DND-41 (cell line): ENCODE results near the gene RBM7.

ENCODE experiments used
- ATAC-seq: fragments of 200-7000 bp; cut with Tn5 transposase; 3 replicates; pipeline ENCODE4 v1.9.1; 2021; ENCODE audit warnings: low read depth; ENCODE audit not compliant: insufficient read depth
- DNase-seq: peaks from one replicate; pipeline ENCODE4 v3.0.0-alpha.2; 2020
- H2AFZ ChIP-seq: 2 replicates; pipeline ENCODE4 v1.6.0; 2012; ENCODE audit warnings: low read depth, low read length
- H3K27ac ChIP-seq: 2 replicates; pipeline ENCODE4 v1.5.1; 2012; ENCODE audit warnings: low read length, inconsistent platforms
- H3K27me3 ChIP-seq: fragments of 200-600 bp; sonication (generic); 2 replicates; pipeline ENCODE4 v1.6.0; 2012; ENCODE audit warnings: low read length, mild to moderate bottlenecking, inconsistent platforms; ENCODE audit not compliant: insufficient read depth, poor library complexity
- H3K36me3 ChIP-seq: 2 replicates; pipeline ENCODE4 v1.5.1; 2012; ENCODE audit warnings: low read length, inconsistent platforms; ENCODE audit not compliant: insufficient read depth
- H3K4me1 ChIP-seq: 2 replicates; pipeline ENCODE4 v1.5.1; 2012; ENCODE audit warnings: mild to moderate bottlenecking, low read length; ENCODE audit not compliant: insufficient read depth
- H3K4me2 ChIP-seq: 2 replicates; pipeline ENCODE4 v1.6.0; 2012; ENCODE audit warnings: mild to moderate bottlenecking, moderate library complexity, low read length, inconsistent platforms; ENCODE audit not compliant: insufficient read depth
- H3K4me3 ChIP-seq, 2 experiments: fragments of 200-600 bp in 1 of 2; shearing (Covaris generic) in 1 of 2; 2 replicates each; pipeline ENCODE4 v1.5.1; 2012 to 2016; ENCODE audit warnings: inconsistent platforms in 2 of 2, low read length in 2 of 2, mild to moderate bottlenecking in 2 of 2, low read depth in 1 of 2, moderate library complexity in 1 of 2
- H3K79me2 ChIP-seq: 2 replicates; pipeline ENCODE4 v1.6.0; 2012; ENCODE audit warnings: low read length, inconsistent platforms; ENCODE audit not compliant: insufficient read depth
- H3K9ac ChIP-seq: 2 replicates; pipeline ENCODE4 v1.6.0; 2012; ENCODE audit warnings: low read depth, mild to moderate bottlenecking, inconsistent platforms, low read length, moderate library complexity
- H3K9me3 ChIP-seq: 2 replicates; pipeline ENCODE4 v1.5.1; 2012; ENCODE audit warnings: low read length, moderate library complexity, mild to moderate bottlenecking, inconsistent platforms; ENCODE audit not compliant: insufficient read depth, severe bottlenecking
- H4K20me1 ChIP-seq: 2 replicates; pipeline ENCODE4 v1.6.0; 2012; ENCODE audit warnings: low read length; ENCODE audit not compliant: insufficient read depth
- EZH2 ChIP-seq: IDR thresholded peaks from 3 replicates; pipeline ENCODE4 v1.6.1; 2012; ENCODE audit warnings: borderline replicate concordance, low read depth, mild to moderate bottlenecking, moderate library complexity, low read length, inconsistent platforms; ENCODE audit not compliant: severe bottlenecking
- TF ChIP-seq, protein P1 (sequence below): IDR thresholded peaks from 2 replicates; pipeline ENCODE4 v1.5.1; 2012; ENCODE audit warnings: borderline replicate concordance, low read length, moderate library complexity, mild to moderate bottlenecking; ENCODE audit not compliant: poor library complexity, severe bottlenecking; ENCODE audit errors: extremely low read depth

Gene RBM7

DNA sequence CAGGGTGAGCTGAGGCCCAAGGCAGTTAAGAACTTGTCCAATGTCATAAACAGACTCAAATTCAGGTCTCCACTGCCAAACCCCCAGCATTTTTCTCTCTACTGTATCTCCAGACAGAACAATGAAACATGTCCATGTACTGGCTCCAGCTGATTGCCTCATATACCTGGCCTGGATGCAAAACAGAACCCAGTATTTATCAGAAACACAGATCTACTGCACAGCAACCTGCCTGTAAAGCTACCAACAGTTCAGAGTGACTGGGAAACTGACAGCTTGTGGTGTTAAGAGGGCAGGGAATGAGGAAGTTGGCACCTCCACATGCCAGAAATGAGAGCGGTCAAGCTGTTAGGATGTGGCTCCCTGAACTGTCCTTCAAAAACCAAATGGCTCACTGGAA lies 41.8 kb upstream of the RBM7 start:
- Histone ChIP-seq H4K20me1 (no peaks in the 10 kb centered on the region), H3K36me3 (no peaks in the 10 kb centered on the region), H3K79me2 (no peaks in the 10 kb centered on the region), H3K27me3 (no peaks in the 10 kb centered on the region), H3K9me3 (no peaks in the 10 kb centered on the region), H3K4me3 (no peak overlapping the region), H3K4me2 (no peak overlapping the region), H3K27ac (no peak overlapping the region), H2AFZ (no peak overlapping the region), H3K4me1 (no peaks in the 10 kb centered on the region), H3K9ac (no peak overlapping the region)
- no peak for TF ChIP-seq EZH2
- TF ChIP-seq, protein P1, sequence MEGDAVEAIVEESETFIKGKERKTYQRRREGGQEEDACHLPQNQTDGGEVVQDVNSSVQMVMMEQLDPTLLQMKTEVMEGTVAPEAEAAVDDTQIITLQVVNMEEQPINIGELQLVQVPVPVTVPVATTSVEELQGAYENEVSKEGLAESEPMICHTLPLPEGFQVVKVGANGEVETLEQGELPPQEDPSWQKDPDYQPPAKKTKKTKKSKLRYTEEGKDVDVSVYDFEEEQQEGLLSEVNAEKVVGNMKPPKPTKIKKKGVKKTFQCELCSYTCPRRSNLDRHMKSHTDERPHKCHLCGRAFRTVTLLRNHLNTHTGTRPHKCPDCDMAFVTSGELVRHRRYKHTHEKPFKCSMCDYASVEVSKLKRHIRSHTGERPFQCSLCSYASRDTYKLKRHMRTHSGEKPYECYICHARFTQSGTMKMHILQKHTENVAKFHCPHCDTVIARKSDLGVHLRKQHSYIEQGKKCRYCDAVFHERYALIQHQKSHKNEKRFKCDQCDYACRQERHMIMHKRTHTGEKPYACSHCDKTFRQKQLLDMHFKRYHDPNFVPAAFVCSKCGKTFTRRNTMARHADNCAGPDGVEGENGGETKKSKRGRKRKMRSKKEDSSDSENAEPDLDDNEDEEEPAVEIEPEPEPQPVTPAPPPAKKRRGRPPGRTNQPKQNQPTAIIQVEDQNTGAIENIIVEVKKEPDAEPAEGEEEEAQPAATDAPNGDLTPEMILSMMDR: no peak
- no peak for DNase-seq
- no peak for ATAC-seq

GRCh38 chr11:114359342-114359741 lies 41.1 kb upstream of the RBM7 start:
- DNase-seq (no peak), ATAC-seq (no peak)
- no peak overlapping the region for H3K4me2 ChIP-seq

GRCh38 chr11:114362326-114362725 lies 38.1 kb upstream of the RBM7 start:
- no peak for TF ChIP-seq EZH2
- TF ChIP-seq, protein P1: no peak
- peaks cover 6% of the 10 kb centered on the region for H3K27me3 ChIP-seq
- no peaks in the 10 kb centered on the region for H3K9me3 ChIP-seq
- H3K79me2 ChIP-seq: no peaks in the 10 kb centered on the region
- no peak for ATAC-seq
- H3K4me3 ChIP-seq: no peak overlapping the region
- H3K36me3 ChIP-seq: no peaks in the 10 kb centered on the region
- no peaks in the 10 kb centered on the region for H3K4me1 ChIP-seq
- no peaks in the 10 kb centered on the region for H4K20me1 ChIP-seq
- no peak overlapping the region for H3K4me2 ChIP-seq
- no peak overlapping the region for H3K27ac ChIP-seq
- DNase-seq: no peak
- H2AFZ ChIP-seq: no peak overlapping the region
- H3K9ac ChIP-seq: no peak overlapping the region

More at GRCh38 chr11:114359342-114359741, 41.1 kb upstream of the RBM7 start:
- H3K27me3 ChIP-seq: peaks cover 3% of the 10 kb centered on the region
- TF ChIP-seq EZH2: no peak
- TF ChIP-seq, protein P1: no peak
- no peaks in the 10 kb centered on the region for H3K9me3 ChIP-seq
- H3K27ac ChIP-seq: no peak overlapping the region
- no peak overlapping the region for H3K4me3 ChIP-seq
- no peaks in the 10 kb centered on the region for H3K4me1 ChIP-seq
- H2AFZ ChIP-seq: no peak overlapping the region
- H3K79me2 ChIP-seq: no peaks in the 10 kb centered on the region
- H3K36me3 ChIP-seq: no peaks in the 10 kb centered on the region
- no peaks in the 10 kb centered on the region for H4K20me1 ChIP-seq
- no peak overlapping the region for H3K9ac ChIP-seq

GRCh38 chr11:114362958-114363357 lies 37.5 kb upstream of the RBM7 start:
- Histone ChIP-seq H3K9ac (no peak overlapping the region), H3K27me3 (peaks cover 6% of the 10 kb centered on the region), H3K4me1 (no peaks in the 10 kb centered on the region), H3K36me3 (no peaks in the 10 kb centered on the region), H3K4me3 (no peak overlapping the region), H3K9me3 (no peaks in the 10 kb centered on the region), H4K20me1 (no peaks in the 10 kb centered on the region), H3K4me2 (no peak overlapping the region), H2AFZ (no peak overlapping the region), H3K27ac (no peak overlapping the region), H3K79me2 (no peaks in the 10 kb centered on the region)
- no peak for TF ChIP-seq EZH2
- TF ChIP-seq, protein P1: no peak
- DNase-seq (no peak), ATAC-seq (no peak)
